GM12892 (cell line): ENCODE measurements around the gene IFNK.

Experiments
- POLR2A ChIP-seq: IDR thresholded peaks from 2 replicates; pipeline ENCODE4 v1.6.1; 2011; ENCODE audit warnings: low read depth, low read length, control low read depth
- POLR2AphosphoS5 ChIP-seq: IDR thresholded peaks from 2 replicates; pipeline ENCODE4 v1.6.1; 2011; ENCODE audit warnings: low read depth, low read length, control low read depth

- no peak for TF ChIP-seq POLR2A
- no peak for TF ChIP-seq POLR2AphosphoS5
Measured at GRCh38 chr9:27503623-27504022, 20.5 kb upstream of the IFNK start.
